Measurements from ENCODE around the gene RHBDF2.

Gene RHBDF2

GRCh38 chr17:76421044-76421407, 80.2 kb downstream of the RHBDF2 start:
- Histone ChIP-seq H3K27ac (ENCODE audit: insufficient read depth in 1 of 2, low read depth in 1 of 2, low read length in 2 of 2, poor library complexity in 1 of 2, severe bottlenecking in 2 of 2) (no peak overlapping the region), H3K27me3 (replicated peaks in 2 of 5; ENCODE audit: control insufficient read depth in 4 of 5, insufficient read depth in 5 of 5, low read length in 4 of 5) (no peaks in the 10 kb centered on the region), H3K4me3 (ENCODE audit: control insufficient read depth in 1 of 7, extremely low read depth in 1 of 7, insufficient read depth in 4 of 7, low read depth in 2 of 7, low read length in 6 of 7) (no peak overlapping the region), H3K4me1 (ENCODE audit: control extremely low read depth in 1 of 4, control insufficient read depth in 4 of 4, insufficient read depth in 4 of 4, low read length in 3 of 4) (peaks cover 0 to 3% (median 0%) of the 10 kb centered on the region in 4 experiments), H3K9me3 (ENCODE audit: control extremely low read depth in 1 of 5, control insufficient read depth in 4 of 5, insufficient read depth in 2 of 5, low read depth in 1 of 5, low read length in 4 of 5) (peaks cover 0 to 4% (median 0%) of the 10 kb centered on the region in 5 experiments), H3K36me3 (ENCODE audit: control insufficient read depth in 4 of 4, insufficient read depth in 4 of 4, low read length in 3 of 4) (peaks cover 0 to 21% (median 3%) of the 10 kb centered on the region in 4 experiments)
- POLR2A ChIA-PET: no interaction called here
- DNase-seq: no peak
- CTCF ChIA-PET: interaction anchor here (1.0 to 1.5 kb wide), 3 partner anchors 13 to 37 kb away, joined by 3 read pairs; no protein-coding TSS in a partner anchor
- 100% methylated on average over 2 of the region's 7 CpGs for WGBS (ENCODE audit: insufficient coverage)
